ENCODE data around the gene VAV3. TPM values are rescaled to one million over a fixed set of nuclear protein-coding genes. Genes with fewer than 3 reads are reported as not detected.
A peak's percentile ranks its signal among the peaks of the same experiment; 100 is the strongest.

Gene VAV3
- total RNA-seq, 2 experiments from 2014 or later = 5.5 to 5.6 TPM

DNA sequence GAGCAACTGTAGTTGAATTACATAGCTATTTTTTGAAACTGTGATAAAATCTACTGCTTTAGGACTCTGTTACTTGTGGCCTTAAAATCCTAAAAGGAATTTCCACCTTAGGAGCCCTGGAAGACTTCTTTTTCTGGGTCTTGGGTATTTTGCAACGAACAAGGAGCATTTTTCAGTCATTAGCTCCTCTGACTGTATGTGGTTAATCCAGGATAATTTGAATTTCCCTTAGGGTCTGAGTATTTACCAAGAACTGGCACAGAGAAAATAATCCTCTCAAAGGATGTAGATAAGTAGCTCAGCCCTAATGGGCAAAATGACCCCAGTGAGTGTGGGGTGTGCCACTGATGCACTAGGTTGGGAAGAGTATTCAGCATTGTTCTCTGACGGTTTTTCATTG lies 170.4 kb downstream of the VAV3 start:
- DNase-seq (no peak), ATAC-seq (ENCODE audit: poor library complexity) (no peak)
- ChIA-PET POLR2A (no interaction called here), CTCF (interaction anchor here (4.3 kb wide), 1 partner anchor 12 kb away, joined by 21 read pairs; no protein-coding TSS in a partner anchor)
- Histone ChIP-seq H3K4me1 (ENCODE audit: insufficient read depth, low read length) (no peaks in the 10 kb centered on the region), H3K36me3 (ENCODE audit: insufficient read depth, low read length) (no peaks in the 10 kb centered on the region), H3K9me3 (ENCODE audit: control insufficient read depth in 1 of 2, insufficient read depth in 1 of 2, low read length in 2 of 2) (no peaks in the 10 kb centered on the region), H3K4me3 (ENCODE audit: low read length) (no peak overlapping the region), H3K27ac (ENCODE audit: low read depth in 1 of 2, low read length in 2 of 2) (no peak overlapping the region), H3K27me3 (ENCODE audit: control insufficient read depth in 1 of 2, insufficient read depth in 2 of 2, low read length in 2 of 2) (no peaks in the 10 kb centered on the region)
- no peaks in the 10 kb centered on the region for H3K27me3 Mint-ChIP-seq
- H3K4me3 Mint-ChIP-seq = no peak overlapping the region
- TF ChIP-seq, protein P1, sequence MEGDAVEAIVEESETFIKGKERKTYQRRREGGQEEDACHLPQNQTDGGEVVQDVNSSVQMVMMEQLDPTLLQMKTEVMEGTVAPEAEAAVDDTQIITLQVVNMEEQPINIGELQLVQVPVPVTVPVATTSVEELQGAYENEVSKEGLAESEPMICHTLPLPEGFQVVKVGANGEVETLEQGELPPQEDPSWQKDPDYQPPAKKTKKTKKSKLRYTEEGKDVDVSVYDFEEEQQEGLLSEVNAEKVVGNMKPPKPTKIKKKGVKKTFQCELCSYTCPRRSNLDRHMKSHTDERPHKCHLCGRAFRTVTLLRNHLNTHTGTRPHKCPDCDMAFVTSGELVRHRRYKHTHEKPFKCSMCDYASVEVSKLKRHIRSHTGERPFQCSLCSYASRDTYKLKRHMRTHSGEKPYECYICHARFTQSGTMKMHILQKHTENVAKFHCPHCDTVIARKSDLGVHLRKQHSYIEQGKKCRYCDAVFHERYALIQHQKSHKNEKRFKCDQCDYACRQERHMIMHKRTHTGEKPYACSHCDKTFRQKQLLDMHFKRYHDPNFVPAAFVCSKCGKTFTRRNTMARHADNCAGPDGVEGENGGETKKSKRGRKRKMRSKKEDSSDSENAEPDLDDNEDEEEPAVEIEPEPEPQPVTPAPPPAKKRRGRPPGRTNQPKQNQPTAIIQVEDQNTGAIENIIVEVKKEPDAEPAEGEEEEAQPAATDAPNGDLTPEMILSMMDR (IDR thresholded peaks at IDR 0.05) = no peak
- intact Hi-C loops (cut with DNase I, micrococcal nuclease) = no loop called here
- H3K27ac Mint-ChIP-seq = no peak overlapping the region
- peaks cover 24% of the 10 kb centered on the region for H3K4me1 Mint-ChIP-seq (ENCODE audit: low read depth)
- H3K9me3 Mint-ChIP-seq = no peaks in the 10 kb centered on the region
- H3K36me3 Mint-ChIP-seq (ENCODE audit: low read depth) = no peaks in the 10 kb centered on the region

GRCh38 chr1:107793896-107794453 lies 171.0 kb downstream of the VAV3 start:
- ATAC-seq (ENCODE audit: poor library complexity) (no peak), DNase-seq (no peak)
- Histone ChIP-seq H3K36me3 (ENCODE audit: insufficient read depth, low read length) (no peaks in the 10 kb centered on the region), H3K27ac (ENCODE audit: low read depth in 1 of 2, low read length in 2 of 2) (no peak overlapping the region), H3K9me3 (ENCODE audit: control insufficient read depth in 1 of 2, insufficient read depth in 1 of 2, low read length in 2 of 2) (no peaks in the 10 kb centered on the region), H3K27me3 (ENCODE audit: control insufficient read depth in 1 of 2, insufficient read depth in 2 of 2, low read length in 2 of 2) (no peaks in the 10 kb centered on the region), H3K4me1 (ENCODE audit: insufficient read depth, low read length) (peaks cover under 1% of the 10 kb centered on the region), H3K4me3 (ENCODE audit: low read length) (no peak overlapping the region)
- intact Hi-C loops (cut with DNase I, micrococcal nuclease) = no loop called here
- Mint-ChIP-seq H3K36me3 (ENCODE audit: low read depth) (no peaks in the 10 kb centered on the region), H3K4me3 (no peak overlapping the region), H3K4me1 (ENCODE audit: low read depth) (peaks cover 28% of the 10 kb centered on the region), H3K27ac (no peak overlapping the region), H3K27me3 (no peaks in the 10 kb centered on the region), H3K9me3 (no peaks in the 10 kb centered on the region)
- TF ChIP-seq, protein P1 (IDR thresholded peaks at IDR 0.05) = no peak
- ChIA-PET CTCF (interaction anchor here (4.3 kb wide), 1 partner anchor 12 kb away, joined by 21 read pairs; no protein-coding TSS in a partner anchor), POLR2A (no interaction called here)

DNA sequence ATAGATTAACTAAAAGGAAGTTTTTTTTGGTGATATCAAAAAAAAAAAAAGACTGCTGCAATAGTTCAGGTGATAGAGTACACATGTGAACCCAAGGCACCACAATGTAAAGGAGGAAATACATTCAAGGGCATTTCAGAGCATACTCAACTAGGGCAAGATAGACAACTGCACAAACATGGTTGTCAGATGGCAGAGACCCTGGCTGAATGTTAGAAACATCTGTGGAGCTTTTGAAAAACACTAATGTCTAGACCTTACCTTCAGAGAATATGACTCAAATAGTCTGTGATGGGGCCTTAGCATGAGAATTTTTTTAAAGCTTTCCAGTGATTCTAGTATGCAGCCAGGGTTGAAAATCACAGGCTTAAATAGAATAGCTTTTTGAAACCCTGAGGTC lies 173.6 kb downstream of the VAV3 start:
- peaks cover 14% of the 10 kb centered on the region for H3K4me1 ChIP-seq (ENCODE audit: insufficient read depth, low read length)

More for the DNA sequence above, 173.6 kb downstream of the VAV3 start:
- ATAC-seq (ENCODE audit: poor library complexity) (no peak), DNase-seq (no peak)
- ChIA-PET CTCF (interaction anchor here (4.3 kb wide), 1 partner anchor 9 kb away, joined by 21 read pairs; no protein-coding TSS in a partner anchor), POLR2A (interaction anchor here (1.8 kb wide), 1 partner anchor 173 kb away, joined by 5 read pairs; no protein-coding TSS in a partner anchor)
- Histone ChIP-seq H3K27me3 (ENCODE audit: control insufficient read depth in 1 of 2, insufficient read depth in 2 of 2, low read length in 2 of 2) (no peaks in the 10 kb centered on the region), H3K9me3 (ENCODE audit: control insufficient read depth in 1 of 2, insufficient read depth in 1 of 2, low read length in 2 of 2) (no peaks in the 10 kb centered on the region), H3K27ac (ENCODE audit: low read depth in 1 of 2, low read length in 2 of 2) (no peak overlapping the region), H3K36me3 (ENCODE audit: insufficient read depth, low read length) (no peaks in the 10 kb centered on the region), H3K4me3 (ENCODE audit: low read length) (no peak overlapping the region)
- H3K27ac Mint-ChIP-seq = peak overlapping the region; percentile 25
- TF ChIP-seq, protein P1 (IDR thresholded peaks at IDR 0.05) = no peak
- no peaks in the 10 kb centered on the region for H3K9me3 Mint-ChIP-seq
- H3K4me3 Mint-ChIP-seq = no peak overlapping the region
- no peaks in the 10 kb centered on the region for H3K27me3 Mint-ChIP-seq
- peaks cover 53% of the 10 kb centered on the region for H3K4me1 Mint-ChIP-seq (ENCODE audit: low read depth)
- H3K36me3 Mint-ChIP-seq (ENCODE audit: low read depth) = no peaks in the 10 kb centered on the region
- intact Hi-C loops (cut with DNase I, micrococcal nuclease) = no loop called here

Measured in CD4-positive, alpha-beta T cell (primary cell).